Smooth muscle cell (in vitro differentiated cells): ENCODE data around the gene MAK. TPM values are rescaled to one million over a fixed set of nuclear protein-coding genes. Genes with fewer than 3 reads are reported as not detected.

ENCODE experiments used
- DNase-seq: peaks from one replicate; lab custom pipeline; 2025; ENCODE audit not compliant: unreplicated experiment; lab: John Stamatoyannopoulos, UW
- H2AFZ ChIP-seq: fragments of 200-600 bp; sonication (generic); 2 replicates; pipeline ENCODE4 v1.6.0; 2016; ENCODE audit warnings: antibody characterized with exemption, low read depth, mild to moderate bottlenecking
- H3F3A ChIP-seq: fragments of 200-600 bp; sonication (generic); 2 replicates; pipeline ENCODE4 v1.6.0; 2017; ENCODE audit warnings: antibody characterized with exemption, low read depth
- H3K27ac ChIP-seq: fragments of 200-600 bp; sonication (generic); 2 replicates; pipeline ENCODE4 v1.5.1; 2016; ENCODE audit warnings: low read depth, mild to moderate bottlenecking
- H3K27me3 ChIP-seq: fragments of 200-600 bp; sonication (generic); 2 replicates; pipeline ENCODE4 v1.6.1; 2016; ENCODE audit warnings: low read depth, mild to moderate bottlenecking
- H3K36me3 ChIP-seq: fragments of 200-600 bp; sonication (generic); 2 replicates; pipeline ENCODE4 v1.5.1; 2016; ENCODE audit warnings: low read depth
- H3K4me1 ChIP-seq: fragments of 200-600 bp; sonication (generic); 2 replicates; pipeline ENCODE4 v1.5.1; 2016; ENCODE audit warnings: low read depth
- H3K4me2 ChIP-seq: fragments of 200-600 bp; sonication (generic); 2 replicates; pipeline ENCODE4 v1.6.0; 2016; ENCODE audit warnings: mild to moderate bottlenecking
- H3K4me3 ChIP-seq: fragments of 200-600 bp; sonication (generic); 2 replicates; pipeline ENCODE4 v1.5.1; 2016; ENCODE audit warnings: mild to moderate bottlenecking
- H3K79me2 ChIP-seq: fragments of 200-600 bp; sonication (generic); 2 replicates; pipeline ENCODE4 v1.6.0; 2016; ENCODE audit warnings: low read depth, mild to moderate bottlenecking
- H3K9ac ChIP-seq: fragments of 200-600 bp; sonication (generic); 2 replicates; pipeline ENCODE4 v1.6.0; 2016; ENCODE audit warnings: low read depth
- H3K9me3 ChIP-seq: fragments of 200-600 bp; sonication (generic); replicated peaks from 2 replicates; pipeline ENCODE4 v1.5.1; 2016; ENCODE audit warnings: low read depth
- H4K20me1 ChIP-seq: fragments of 200-600 bp; sonication (generic); 2 replicates; pipeline ENCODE4 v1.6.0; 2016; ENCODE audit warnings: low read depth
- CTCF ChIP-seq: fragments of 200-600 bp; sonication (generic); IDR thresholded peaks from 2 replicates; pipeline ENCODE4 v1.5.1; 2017; ENCODE audit warnings: borderline replicate concordance, mild to moderate bottlenecking, antibody characterized with exemption; ENCODE audit not compliant: insufficient read depth, poor library complexity, severe bottlenecking
- WGBS: methylation state at CpG from one replicate; pipeline ENCODE4 v1.1.7; 2016; ENCODE audit warnings: low lambda C conversion rate; 5-methylcytosine and 5-hydroxymethylcytosine counted together
- polyA plus RNA-seq: library from polyadenylated mRNA; unstranded; fragments of >200 nt; fragmentation: Nextera tagmentation; extraction: Ambion mirVana; gene quantifications from 2 replicates; pipeline ENCODE4 v1.2.1, GENCODE V29; 2016
- total RNA-seq: library from RNA; depleted of rRNA; stranded (reverse); fragments of >200 nt; gene quantifications from 2 replicates; pipeline ENCODE4 v1.2.3, GENCODE V29; 2014

The MAK gene
- total and polyA plus RNA-seq, 2 experiments from 2014 or later, result 0.07 TPM; not detected in 1

- Histone ChIP-seq H3K27me3 (no peaks in the 10 kb centered on the region), H3K27ac (peak within 1 kb of the TSS; percentile 54), H3K4me2 (peak within 1 kb of the TSS; percentile 95), H3K4me1 (peaks cover 23% of the 10 kb centered on the region), H3K4me3 (peak within 1 kb of the TSS; percentile 89), H3K9me3 (no peaks in the 10 kb centered on the region), H4K20me1 (no peaks in the 10 kb centered on the region), H3K9ac (peak within 1 kb of the TSS; percentile 88), H2AFZ (peak within 1 kb of the TSS; percentile 94), H3F3A (peaks cover 3% of the 10 kb centered on the region), H3K36me3 (no peaks in the 10 kb centered on the region), H3K79me2 (peaks cover 23% of the 10 kb centered on the region)
- WGBS, result 5% methylated on average over 45 of the region's 52 CpGs
- no peak for TF ChIP-seq CTCF
- DNase-seq, result peak; percentile 93
Observed at GRCh38 chr6:10747251-10747972, 90.9 kb downstream of the MAK start, which contains the start of gene TMEM14B. TSS of gene TMEM14B (plus strand) at chr6:10747805. CDS start at chr6:10749246, 1,441 bp downstream.

- Histone ChIP-seq H4K20me1 (no peaks in the 10 kb centered on the region), H2AFZ (peak overlapping the region; percentile 94), H3F3A (peaks cover 3% of the 10 kb centered on the region), H3K79me2 (peaks cover 23% of the 10 kb centered on the region), H3K9ac (no peak overlapping the region), H3K4me1 (peaks cover 23% of the 10 kb centered on the region), H3K4me2 (peak overlapping the region; percentile 95), H3K4me3 (peak overlapping the region; percentile 89), H3K9me3 (no peaks in the 10 kb centered on the region), H3K36me3 (no peaks in the 10 kb centered on the region), H3K27me3 (no peaks in the 10 kb centered on the region), H3K27ac (no peak overlapping the region)
- TF ChIP-seq CTCF, result no peak
- no peak for DNase-seq
- 91% methylated on average over 9 of the region's 9 CpGs for WGBS
Observed at GRCh38 chr6:10746915-10747250, 91.5 kb downstream of the MAK start.

GRCh38 chr6:10745116-10745515, 93.2 kb downstream of the MAK start:
- 77% methylated on average over 5 of the region's 5 CpGs for WGBS
- H3K27ac ChIP-seq, result no peak overlapping the region

More at GRCh38 chr6:10745116-10745515, 93.2 kb downstream of the MAK start:
- H3K36me3 ChIP-seq, result no peaks in the 10 kb centered on the region
- no peak for TF ChIP-seq CTCF
- no peak for DNase-seq
- H3F3A ChIP-seq, result peaks cover 3% of the 10 kb centered on the region
- no peak overlapping the region for H2AFZ ChIP-seq
- no peak overlapping the region for H3K4me2 ChIP-seq
- no peaks in the 10 kb centered on the region for H3K27me3 ChIP-seq
- H3K4me3 ChIP-seq, result no peak overlapping the region
- peaks cover 14% of the 10 kb centered on the region for H3K79me2 ChIP-seq
- no peaks in the 10 kb centered on the region for H3K9me3 ChIP-seq
- H3K4me1 ChIP-seq, result peaks cover 23% of the 10 kb centered on the region
- no peaks in the 10 kb centered on the region for H4K20me1 ChIP-seq
- H3K9ac ChIP-seq, result no peak overlapping the region
